ACC112 (cell line): ENCODE results near the gene PLEKHG5.

Experiments
- H2AFZ ChIP-seq: fragments of 200-600 bp; sonication (generic); one replicate; pipeline ENCODE4 v1.6.0; 2017; ENCODE audit warnings: antibody characterized with exemption, low read length; ENCODE audit not compliant: unreplicated experiment
- H3K27ac ChIP-seq: fragments of 200-600 bp; sonication (generic); 2 replicates; pipeline ENCODE4 v1.5.1; 2014; ENCODE audit warnings: low read depth, mild to moderate bottlenecking, antibody characterized with exemption, low read length, moderate library complexity
- H3K27me3 ChIP-seq: fragments of 200-600 bp; sonication (generic); 2 replicates; pipeline ENCODE4 v1.6.1; 2014; ENCODE audit warnings: mild to moderate bottlenecking, antibody characterized with exemption, low read length, moderate library complexity, mixed read lengths; ENCODE audit not compliant: insufficient read depth
- H3K36me3 ChIP-seq: fragments of 200-600 bp; sonication (generic); 2 replicates; pipeline ENCODE4 v1.6.1; 2016; ENCODE audit warnings: mild to moderate bottlenecking, antibody characterized with exemption, low read length, moderate library complexity, mixed read lengths; ENCODE audit not compliant: insufficient read depth
- H3K4me1 ChIP-seq: fragments of 200-600 bp; sonication (generic); one replicate; pipeline ENCODE4 v1.6.1; 2016; ENCODE audit warnings: low read length, mixed read lengths; ENCODE audit not compliant: insufficient read depth, unreplicated experiment, control insufficient read depth
- H3K4me3 ChIP-seq: fragments of 200-600 bp; sonication (generic); 2 replicates; pipeline ENCODE4 v1.5.1; 2014; ENCODE audit warnings: mild to moderate bottlenecking, low read depth, low read length
- H3K79me2 ChIP-seq: fragments of 200-600 bp; sonication (generic); one replicate; pipeline ENCODE4 v1.6.0; 2016; ENCODE audit warnings: low read length; ENCODE audit not compliant: control insufficient read depth, unreplicated experiment, insufficient read depth

Gene PLEKHG5

DNA sequence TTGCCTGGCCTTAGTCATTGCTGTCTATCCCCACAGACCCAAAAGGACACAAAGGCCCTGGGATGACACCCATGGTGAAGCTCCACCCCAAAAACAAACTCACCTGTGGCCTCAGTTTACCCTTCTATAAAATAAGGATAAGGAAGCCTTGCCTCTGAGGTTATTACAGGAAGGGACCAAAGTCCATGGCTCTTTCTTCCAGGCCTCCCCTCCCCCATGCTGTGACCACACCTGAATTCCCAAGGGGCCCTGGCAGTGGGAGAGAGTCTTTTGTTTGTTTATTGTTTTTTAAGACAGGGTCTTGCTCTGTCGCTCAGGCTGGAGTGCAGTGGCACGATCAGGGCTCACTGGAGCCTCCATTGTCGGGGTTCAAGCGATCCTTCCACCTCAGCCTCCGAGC lies 15.0 kb downstream of the PLEKHG5 start:
- H3K4me1 ChIP-seq: no peaks in the 10 kb centered on the region
- no peaks in the 10 kb centered on the region for H3K79me2 ChIP-seq
- no peak overlapping the region for H3K4me3 ChIP-seq
- H3K36me3 ChIP-seq: peaks cover 6% of the 10 kb centered on the region; the same call in 1 of the 2 replicates
- no peak overlapping the region for H2AFZ ChIP-seq
- H3K27me3 ChIP-seq: no peaks in the 10 kb centered on the region
- H3K27ac ChIP-seq: no peak overlapping the region

DNA sequence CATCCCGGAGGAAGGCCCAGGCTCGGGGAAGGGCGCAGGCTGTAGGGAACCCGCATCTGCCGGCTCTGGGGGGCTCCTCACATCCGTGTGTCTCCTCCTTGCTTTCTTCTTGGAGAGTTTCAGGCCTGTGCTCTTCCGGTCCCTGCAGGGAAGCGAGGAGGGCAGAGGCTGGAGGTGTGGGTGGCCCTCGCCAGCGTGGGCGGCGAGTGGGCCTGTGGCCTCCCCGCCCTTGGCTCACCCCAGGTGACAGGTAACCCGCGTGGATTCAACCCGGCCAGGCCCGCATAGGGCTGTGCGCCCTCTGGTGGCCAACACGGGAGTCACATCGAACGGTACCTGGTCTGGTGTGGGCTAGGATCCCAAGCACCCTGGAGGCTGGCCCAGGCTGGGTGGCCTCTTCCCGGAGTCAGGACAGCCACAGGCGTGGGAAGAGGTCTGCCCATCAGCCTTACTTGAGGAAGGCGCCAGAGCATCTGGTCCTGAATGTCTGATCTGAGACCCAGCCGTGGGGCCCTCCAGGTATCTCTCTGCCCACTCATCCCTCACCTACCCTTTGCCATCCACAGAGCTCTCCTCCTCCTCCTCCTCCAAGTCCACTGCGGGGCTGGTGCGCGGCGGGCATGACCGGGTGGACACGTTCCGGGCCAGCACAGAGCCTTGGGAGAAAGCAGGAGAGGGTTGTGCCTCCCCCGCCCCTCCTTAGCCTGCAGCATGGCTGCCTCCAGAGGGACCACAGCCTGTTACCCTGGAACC lies 15.9 kb downstream of the PLEKHG5 start:
- Histone ChIP-seq H3K4me3 (no peak overlapping the region), H3K79me2 (no peaks in the 10 kb centered on the region), H3K27me3 (no peaks in the 10 kb centered on the region), H3K4me1 (no peaks in the 10 kb centered on the region), H2AFZ (no peak overlapping the region), H3K27ac (no peak overlapping the region), H3K36me3 (peaks cover 6% of the 10 kb centered on the region; the same call in 1 of the 2 replicates)

DNA sequence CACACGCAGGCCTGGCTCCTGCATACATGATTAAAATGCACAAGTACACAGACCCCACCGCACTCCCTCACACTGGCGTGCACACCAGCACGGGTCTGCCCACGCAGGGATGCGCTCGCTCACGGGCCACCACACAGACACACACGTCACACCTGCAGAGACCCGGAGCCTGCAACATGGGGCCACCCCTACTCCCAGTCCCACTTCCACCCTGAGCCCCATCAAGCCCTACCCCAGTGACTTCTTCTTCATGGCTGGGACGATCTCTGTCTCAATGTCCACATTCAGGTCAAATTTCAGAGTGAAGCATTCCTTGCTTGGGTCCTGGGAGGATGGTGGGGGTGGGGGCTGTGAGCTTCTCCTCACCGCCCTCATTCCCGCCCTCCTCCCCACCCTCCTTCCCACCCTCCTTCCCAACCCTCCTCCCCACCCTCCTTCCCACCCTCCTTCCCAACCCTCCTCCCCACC lies 16.6 kb downstream of the PLEKHG5 start:
- H3K27me3 ChIP-seq: no peaks in the 10 kb centered on the region
- peaks cover 8% of the 10 kb centered on the region; the same call in 1 of the 2 replicates for H3K36me3 ChIP-seq
- no peaks in the 10 kb centered on the region for H3K79me2 ChIP-seq
- no peak overlapping the region for H3K27ac ChIP-seq
- no peak overlapping the region for H2AFZ ChIP-seq
- H3K4me1 ChIP-seq: no peaks in the 10 kb centered on the region
- H3K4me3 ChIP-seq: no peak overlapping the region

DNA sequence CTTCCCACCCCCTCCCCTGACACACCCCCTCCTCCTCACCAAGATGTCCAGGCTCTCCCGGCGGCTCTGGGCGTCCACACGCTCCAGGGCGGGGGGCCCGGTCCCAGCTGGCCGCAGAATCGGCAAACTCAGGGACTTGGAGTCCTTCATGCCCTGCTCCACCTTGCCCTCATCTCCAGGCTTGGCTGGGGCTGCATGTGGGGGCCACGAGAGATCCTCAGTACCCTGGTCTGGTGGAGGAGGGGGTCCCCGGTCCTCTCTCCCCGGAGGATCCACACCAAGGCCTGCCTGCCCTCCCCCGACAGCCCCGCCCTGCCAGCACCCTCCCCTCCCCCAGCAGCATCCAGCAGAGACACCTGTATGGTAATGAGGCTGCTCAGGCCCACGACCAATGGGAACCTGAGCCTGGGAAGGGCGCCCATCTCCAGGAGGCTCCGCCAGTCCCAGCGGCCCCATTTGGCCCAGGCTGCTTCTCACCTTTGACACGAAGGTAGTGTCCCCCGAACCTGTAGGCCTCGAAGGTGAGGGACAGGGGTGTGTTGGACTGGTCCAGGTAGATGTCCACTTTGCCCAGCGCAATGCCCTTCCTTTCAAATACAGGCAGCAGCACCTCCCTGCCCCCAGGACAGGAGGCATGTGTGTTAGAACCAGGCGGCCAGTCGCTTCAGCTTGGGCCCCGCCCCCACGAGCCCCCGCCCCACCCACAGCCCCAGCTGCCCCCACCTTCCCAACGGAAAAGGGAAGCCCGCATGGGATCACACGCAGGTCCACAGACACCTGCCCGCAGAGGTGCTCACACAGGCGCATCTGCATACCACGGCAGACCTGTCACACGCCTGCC lies 17.3 kb downstream of the PLEKHG5 start:
- H3K27ac ChIP-seq: no peak overlapping the region
- no peaks in the 10 kb centered on the region for H3K4me1 ChIP-seq
- peaks cover 8% of the 10 kb centered on the region; the same call in 1 of the 2 replicates for H3K36me3 ChIP-seq
- no peaks in the 10 kb centered on the region for H3K27me3 ChIP-seq
- no peak overlapping the region for H2AFZ ChIP-seq
- H3K79me2 ChIP-seq: no peaks in the 10 kb centered on the region
- no peak overlapping the region for H3K4me3 ChIP-seq

GRCh38 chr1:6473156-6473555 lies 18.3 kb downstream of the PLEKHG5 start:
- no peak overlapping the region for H3K4me3 ChIP-seq
- H3K4me1 ChIP-seq: no peaks in the 10 kb centered on the region
- H3K27ac ChIP-seq: no peak overlapping the region
- no peak overlapping the region for H2AFZ ChIP-seq
- peaks cover 8% of the 10 kb centered on the region; the same call in 1 of the 2 replicates for H3K36me3 ChIP-seq
- H3K79me2 ChIP-seq: no peaks in the 10 kb centered on the region
- H3K27me3 ChIP-seq: no peaks in the 10 kb centered on the region

DNA sequence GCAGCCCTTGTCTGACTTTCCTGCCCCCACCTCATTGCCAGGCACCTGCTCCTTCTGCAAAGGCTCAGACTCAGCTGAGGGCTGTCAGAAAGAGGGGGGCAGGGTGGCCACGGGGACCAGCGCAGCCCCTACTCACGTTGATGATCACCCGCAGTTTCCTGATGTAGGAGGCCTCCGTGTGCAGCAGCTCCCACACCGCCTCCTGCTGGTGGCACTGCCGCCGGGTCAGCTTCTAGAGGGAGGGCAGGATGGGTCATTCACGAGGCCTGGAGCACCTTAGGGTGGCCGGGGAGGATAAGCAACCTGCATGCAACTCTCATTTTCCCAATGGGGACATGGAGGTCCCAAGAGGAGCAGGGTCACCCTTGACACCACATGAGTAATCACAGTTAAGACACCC lies 19.1 kb downstream of the PLEKHG5 start:
- Histone ChIP-seq H3K36me3 (peaks cover 8% of the 10 kb centered on the region; the same call in 1 of the 2 replicates), H3K4me1 (no peaks in the 10 kb centered on the region), H2AFZ (no peak overlapping the region), H3K79me2 (no peaks in the 10 kb centered on the region), H3K27ac (no peak overlapping the region), H3K27me3 (no peaks in the 10 kb centered on the region), H3K4me3 (no peak overlapping the region)

- no peak overlapping the region for H3K4me3 ChIP-seq
- H3K36me3 ChIP-seq: peaks cover 8% of the 10 kb centered on the region; the same call in 1 of the 2 replicates
- H3K4me1 ChIP-seq: no peaks in the 10 kb centered on the region
- H2AFZ ChIP-seq: no peak overlapping the region
- H3K27me3 ChIP-seq: no peaks in the 10 kb centered on the region
- no peak overlapping the region for H3K27ac ChIP-seq
- H3K79me2 ChIP-seq: no peaks in the 10 kb centered on the region
These were observed 19.5 kb downstream of the PLEKHG5 start for GRCh38 chr1:6471970-6472368.

DNA sequence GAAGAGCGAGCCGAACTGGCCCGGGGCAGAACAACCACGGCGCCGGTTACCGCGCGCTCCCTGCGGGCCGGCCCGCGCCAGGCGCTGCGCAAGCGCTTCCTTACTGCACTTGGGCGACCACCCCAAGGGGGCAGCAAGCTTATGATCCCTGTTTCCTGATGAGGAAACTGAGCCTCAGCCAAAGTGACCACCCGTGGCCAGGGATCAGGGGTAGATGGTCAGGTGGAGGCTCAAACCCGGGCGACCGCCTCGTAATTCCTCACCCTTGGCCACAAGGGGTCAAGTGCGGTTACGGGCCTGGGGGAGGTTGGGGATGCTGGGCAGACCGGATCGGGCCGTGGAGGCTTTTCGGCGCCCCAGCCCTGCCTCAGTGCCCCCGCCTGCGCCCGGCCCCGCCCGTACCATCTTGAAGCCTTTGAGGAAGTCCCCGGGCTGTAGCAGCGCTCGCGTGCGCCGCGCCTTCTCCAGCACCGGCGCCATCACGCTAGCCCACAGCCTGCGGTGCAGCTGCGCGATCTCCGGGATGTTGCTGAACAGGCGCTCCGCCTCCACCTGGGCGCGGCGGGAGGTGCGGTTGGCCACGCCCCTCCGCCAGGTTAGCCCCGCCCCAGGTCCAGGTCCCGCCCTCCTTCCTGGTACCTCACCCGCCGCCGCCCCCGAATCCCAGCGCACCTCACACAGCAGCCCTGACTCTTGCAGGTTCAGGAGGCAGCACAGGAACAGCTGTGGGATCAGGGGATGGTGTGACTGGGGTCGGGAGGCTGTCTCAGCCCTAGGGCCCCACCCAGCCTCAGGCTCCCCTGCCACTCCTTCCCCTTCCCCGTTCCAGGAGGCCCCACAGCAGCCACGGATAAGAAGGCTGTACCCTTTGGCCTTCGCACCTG lies 20.1 kb downstream of the PLEKHG5 start:
- Histone ChIP-seq H3K27ac (no peak overlapping the region), H3K4me3 (no peak overlapping the region), H3K4me1 (no peaks in the 10 kb centered on the region), H2AFZ (no peak overlapping the region), H3K27me3 (no peaks in the 10 kb centered on the region), H3K36me3 (peaks cover 8% of the 10 kb centered on the region; the same call in 1 of the 2 replicates), H3K79me2 (no peaks in the 10 kb centered on the region)

- H2AFZ ChIP-seq: no peak overlapping the region
- no peak overlapping the region for H3K4me3 ChIP-seq
- peaks cover 8% of the 10 kb centered on the region; the same call in 1 of the 2 replicates for H3K36me3 ChIP-seq
- no peak overlapping the region for H3K27ac ChIP-seq
- H3K4me1 ChIP-seq: no peaks in the 10 kb centered on the region
- H3K27me3 ChIP-seq: no peaks in the 10 kb centered on the region
- no peaks in the 10 kb centered on the region for H3K79me2 ChIP-seq
These were observed 21.1 kb downstream of the PLEKHG5 start for GRCh38 chr1:6470132-6471085.
